Mesenchymal stem cell (in vitro differentiated cells and primary cell): Measurements from ENCODE around the gene TENM3. TPM values are rescaled to one million over a fixed set of nuclear protein-coding genes. Genes with fewer than 3 reads are reported as not detected.

Experiments used
- DNase-seq: peaks from one replicate; pipeline ENCODE4 v3.0.0-alpha.2; 2013
- H2AFZ ChIP-seq: one replicate; pipeline ENCODE4 v1.6.1; 2013; ENCODE audit warnings: low read depth, mild to moderate bottlenecking, control low read depth, inconsistent platforms, low read length, moderate library complexity
- H2AK5ac ChIP-seq: 2 replicates; pipeline ENCODE4 v1.6.1; 2013; ENCODE audit warnings: low read length, moderate library complexity, mild to moderate bottlenecking, inconsistent platforms; ENCODE audit not compliant: severe bottlenecking
- H2BK120ac ChIP-seq: one replicate; pipeline ENCODE4 v1.6.1; 2013; ENCODE audit warnings: low read depth, mild to moderate bottlenecking, inconsistent platforms, low read length, moderate library complexity
- H2BK12ac ChIP-seq, 2 experiments: one replicate each; pipeline ENCODE4 v1.6.1; 2013; ENCODE audit warnings: inconsistent platforms in 2 of 2, low read length in 2 of 2, mild to moderate bottlenecking in 2 of 2, moderate library complexity in 2 of 2, control low read depth in 1 of 2
- H2BK15ac ChIP-seq: one replicate; pipeline ENCODE4 v1.6.1; 2013; ENCODE audit warnings: mild to moderate bottlenecking, low read depth, inconsistent platforms; ENCODE audit not compliant: poor library complexity, severe bottlenecking
- H2BK5ac ChIP-seq: 2 replicates; pipeline ENCODE4 v1.6.1; 2013; ENCODE audit warnings: low read depth, mild to moderate bottlenecking, low read length, control low read depth, inconsistent platforms; ENCODE audit not compliant: poor library complexity, severe bottlenecking
- H3K14ac ChIP-seq, 2 experiments: one replicate each; pipeline ENCODE4 v1.6.1; 2013; ENCODE audit warnings: inconsistent platforms in 2 of 2, low read length in 2 of 2, control low read depth in 1 of 2, mild to moderate bottlenecking in 1 of 2, moderate library complexity in 1 of 2
- H3K18ac ChIP-seq, 2 experiments: one replicate each; pipeline ENCODE4 v1.6.1; 2013; ENCODE audit warnings: inconsistent platforms in 2 of 2, low read length in 2 of 2, control low read depth in 1 of 2, low read depth in 1 of 2, mild to moderate bottlenecking in 1 of 2
- H3K23ac ChIP-seq, 2 experiments: one replicate each; pipeline ENCODE4 v1.6.1; 2013; ENCODE audit warnings: inconsistent platforms in 2 of 2, low read length in 2 of 2, mild to moderate bottlenecking in 2 of 2, moderate library complexity in 2 of 2, control low read depth in 1 of 2
- H3K27ac ChIP-seq: 2 replicates; pipeline ENCODE4 v1.5.1; 2013; ENCODE audit warnings: mild to moderate bottlenecking, moderate library complexity, low read length, control low read depth, inconsistent platforms; ENCODE audit not compliant: poor library complexity, severe bottlenecking
- H3K27me3 ChIP-seq, 2 experiments: 2 replicates each; pipeline versions ENCODE4 v1.6.1 to v1.7.0; 2013; ENCODE audit warnings: low read length in 2 of 2, mild to moderate bottlenecking in 2 of 2, moderate library complexity in 2 of 2, control low read depth in 1 of 2, inconsistent platforms in 1 of 2; ENCODE audit not compliant: control insufficient read depth in 1 of 2, insufficient read depth in 1 of 2
- H3K36me3 ChIP-seq, 2 experiments: 2 replicates each; pipeline versions ENCODE4 v1.6.1 to v1.7.0; 2013; ENCODE audit warnings: low read length in 2 of 2, control low read depth in 1 of 2, inconsistent platforms in 1 of 2, low read depth in 1 of 2, mild to moderate bottlenecking in 1 of 2; ENCODE audit not compliant: insufficient read depth in 2 of 2, control insufficient read depth in 1 of 2
- H3K4ac ChIP-seq, 2 experiments: one replicate each; pipeline ENCODE4 v1.6.1; 2013; ENCODE audit warnings: inconsistent platforms in 2 of 2, low read length in 2 of 2, mild to moderate bottlenecking in 2 of 2, moderate library complexity in 2 of 2, control low read depth in 1 of 2, low read depth in 1 of 2
- H3K4me1 ChIP-seq: 2 replicates; pipeline ENCODE4 v1.6.1; 2013; ENCODE audit warnings: low read depth, low read length, control low read depth; ENCODE audit not compliant: control insufficient read depth, insufficient read depth
- H3K4me2 ChIP-seq: 2 replicates; pipeline ENCODE4 v1.6.1; 2013; ENCODE audit warnings: low read length, mild to moderate bottlenecking, inconsistent platforms; ENCODE audit not compliant: poor library complexity, severe bottlenecking
- H3K4me3 ChIP-seq, 2 experiments: 2 replicates each; pipeline versions ENCODE4 v1.5.1 to v1.7.0; 2013; ENCODE audit warnings: low read length in 2 of 2, mild to moderate bottlenecking in 2 of 2, control low read depth in 1 of 2, low read depth in 1 of 2; ENCODE audit not compliant: insufficient read depth in 1 of 2
- H3K79me1 ChIP-seq: replicated peaks from 2 replicates; pipeline ENCODE4 v1.6.1; 2013; ENCODE audit warnings: mild to moderate bottlenecking, control low read depth, low read length, inconsistent platforms; ENCODE audit not compliant: poor library complexity, severe bottlenecking
- H3K9ac ChIP-seq: 2 replicates; pipeline ENCODE4 v1.7.0; 2013; ENCODE audit warnings: mild to moderate bottlenecking, low read length, moderate library complexity
- H3K9me3 ChIP-seq: 2 replicates; pipeline ENCODE4 v1.7.0; 2013; ENCODE audit warnings: mild to moderate bottlenecking, low read length; ENCODE audit not compliant: control insufficient read depth
- H4K8ac ChIP-seq: one replicate; pipeline ENCODE4 v1.6.1; 2013; ENCODE audit warnings: inconsistent platforms, mild to moderate bottlenecking, low read length, moderate library complexity
- H4K91ac ChIP-seq: one replicate; pipeline ENCODE4 v1.6.1; 2013; ENCODE audit warnings: mild to moderate bottlenecking, low read length, inconsistent platforms
- WGBS: methylation state at CpG from one replicate; pipeline ENCODE4 v1.1.7; 2013; ENCODE audit warnings: mixed read lengths; 5-methylcytosine and 5-hydroxymethylcytosine counted together
- small RNA-seq: library from polyadenylated mRNA; stranded (forward); fragments of <200 nt; extraction: miRNeasy Mini kit (QIAGEN cat#:217004); gene quantifications from one replicate; pipeline ENCODE3, GENCODE V24; 2013; ENCODE audit warnings: low read depth

TENM3 gene

DNA sequence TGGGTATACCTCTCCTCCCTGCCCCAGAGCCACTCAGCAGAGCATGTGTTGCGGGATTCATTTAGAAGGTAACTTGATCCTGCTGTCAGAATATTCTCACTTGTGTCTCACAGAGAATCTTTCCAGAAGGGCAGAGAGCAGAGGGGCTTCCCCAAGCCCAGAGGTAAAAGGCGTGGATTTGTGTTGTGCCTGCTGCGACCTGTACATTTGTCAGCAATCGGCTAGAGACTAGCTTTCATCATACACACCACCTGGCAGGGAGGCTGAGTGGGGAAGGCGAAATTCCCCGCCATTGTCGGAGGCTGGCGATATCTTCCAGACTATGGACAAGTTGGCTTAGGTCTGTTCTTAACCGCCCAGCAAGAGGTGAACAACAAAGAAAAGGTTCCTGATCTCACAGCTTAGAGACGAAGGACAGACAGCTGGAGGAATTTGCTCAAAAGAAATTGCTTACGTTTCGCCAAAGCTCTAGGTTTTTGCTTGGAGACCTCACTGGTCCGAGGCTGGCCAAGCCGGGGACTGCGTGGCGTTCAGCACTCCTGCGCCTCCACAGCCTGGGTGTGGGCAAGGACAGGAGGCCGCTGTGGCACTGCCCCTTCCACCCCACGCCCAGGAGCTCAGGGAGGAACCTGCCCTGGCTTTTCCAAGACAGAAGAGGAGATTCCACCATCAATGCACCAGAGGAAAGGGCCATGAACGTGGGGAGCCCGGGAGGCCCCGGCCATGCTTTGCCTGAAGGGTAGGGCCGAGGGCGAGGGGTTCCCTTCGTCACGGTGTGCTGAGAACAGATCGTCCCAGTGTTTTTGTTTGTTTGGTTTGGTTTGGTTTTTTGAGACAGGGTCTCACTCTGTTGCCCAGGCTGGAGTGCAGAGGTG is 604.6 kb downstream of the TENM3 start:
- Histone ChIP-seq H3K4me2 (no peak overlapping the region), H3K4me3 (no peak overlapping the region), H3K9ac (no peak overlapping the region), H2BK15ac (no peak overlapping the region), H3K27me3 (peaks cover 1 to 12% of the 10 kb centered on the region in 2 experiments), H2BK120ac (no peak overlapping the region), H3K4ac (no peak overlapping the region), H2BK12ac (no peak overlapping the region), H3K36me3 (no peaks in the 10 kb centered on the region), H2AFZ (no peak overlapping the region), H4K8ac (no peak overlapping the region), H3K18ac (no peak overlapping the region), H3K9me3 (no peaks in the 10 kb centered on the region), H2BK5ac (no peak overlapping the region), H3K14ac (no peak overlapping the region), H2AK5ac (no peak overlapping the region), H3K23ac (no peak overlapping the region), H3K4me1 (no peaks in the 10 kb centered on the region), H4K91ac (no peak overlapping the region), H3K79me1 (no peaks in the 10 kb centered on the region), H3K27ac (no peak overlapping the region)
- WGBS = 92% methylated on average over 27 of the region's 27 CpGs
- DNase-seq = no peak

GRCh38 chr4:182848685-182849084 is 605.5 kb downstream of the TENM3 start:
- no peaks in the 10 kb centered on the region for H3K79me1 ChIP-seq
- no peak overlapping the region for H4K8ac ChIP-seq
- H3K14ac ChIP-seq = no peak overlapping the region
- WGBS = 91% methylated on average over 4 of the region's 6 CpGs
- H2BK15ac ChIP-seq = no peak overlapping the region
- H2BK120ac ChIP-seq = no peak overlapping the region
- H3K4me1 ChIP-seq = no peaks in the 10 kb centered on the region
- no peak overlapping the region for H2BK5ac ChIP-seq
- H3K9me3 ChIP-seq = peaks cover 5% of the 10 kb centered on the region
- no peak overlapping the region for H3K23ac ChIP-seq
- peaks cover 0 to 8% of the 10 kb centered on the region in 2 experiments for H3K27me3 ChIP-seq
- no peak overlapping the region for H2AK5ac ChIP-seq
- no peak overlapping the region for H3K4me2 ChIP-seq
- no peak overlapping the region for H2BK12ac ChIP-seq
- no peak overlapping the region for H3K9ac ChIP-seq
- H3K4me3 ChIP-seq = no peak overlapping the region
- no peak overlapping the region for H4K91ac ChIP-seq
- DNase-seq = no peak
- no peak overlapping the region for H3K18ac ChIP-seq
- no peak overlapping the region for H3K4ac ChIP-seq
- no peak overlapping the region for H3K27ac ChIP-seq
- H3K36me3 ChIP-seq = no peaks in the 10 kb centered on the region
- no peak overlapping the region for H2AFZ ChIP-seq

Small RNA genes within 50 kb of the gene (small RNA-seq; reads per million reads assigned to genes)
- gene RN7SKP67 (not detected), gene RNU2-34P (not detected)
